HEK293 (cell line): Measurements from ENCODE around the gene HOXD1.

Experiments used
- CTCF ChIP-seq: fragments of 450-650 bp; formaldehyde crosslinking; IDR thresholded peaks from 2 replicates; pipeline ENCODE4 v1.5.1; 2016; ENCODE audit warnings: missing biosample characterization, missing genetic modification characterization
- ZNF529 ChIP-seq: fragments of 450-650 bp; formaldehyde crosslinking; IDR thresholded peaks from 2 replicates; pipeline ENCODE4 v1.5.1; 2017; ENCODE audit warnings: missing genetic modification characterization, missing biosample characterization; ENCODE audit not compliant: insufficient replicate concordance
- ZNF549 ChIP-seq: fragments of 450-650 bp; IDR thresholded peaks from 2 replicates; pipeline ENCODE4 v1.5.1; 2018; ENCODE audit warnings: missing biosample characterization, missing genetic modification characterization, mild to moderate bottlenecking, inconsistent platforms, moderate library complexity
- ZNF561 ChIP-seq: fragments of 450-650 bp; IDR thresholded peaks from 2 replicates; pipeline ENCODE4 v1.5.1; 2018; ENCODE audit warnings: missing biosample characterization, missing genetic modification characterization, borderline replicate concordance
- ZNF664 ChIP-seq: fragments of 450-650 bp; formaldehyde crosslinking; IDR thresholded peaks from 2 replicates; pipeline ENCODE4 v1.5.1; 2016; ENCODE audit warnings: missing biosample characterization, missing genetic modification characterization
- ZNF776 ChIP-seq: fragments of 450-650 bp; formaldehyde crosslinking; IDR thresholded peaks from 2 replicates; pipeline ENCODE4 v1.5.0; 2017; ENCODE audit warnings: missing biosample characterization, missing genetic modification characterization, borderline replicate concordance
- ZSCAN16 ChIP-seq: fragments of 450-650 bp; formaldehyde crosslinking; IDR thresholded peaks from 2 replicates; pipeline ENCODE4 v1.5.1; 2016; ENCODE audit warnings: missing biosample characterization, missing genetic modification characterization
- TF ChIP-seq, protein P1 (sequence below): fragments of 450-650 bp; formaldehyde crosslinking; IDR thresholded peaks from 2 replicates; pipeline ENCODE4 v1.5.1; 2017; ENCODE audit warnings: missing biosample characterization, missing genetic modification characterization

- no peak for TF ChIP-seq CTCF (tag by site-specific recombination)
- no peak for TF ChIP-seq ZNF776 (tag by site-specific recombination)
- no peak for TF ChIP-seq ZNF664
- TF ChIP-seq ZSCAN16, result no peak
- no peak for TF ChIP-seq ZNF529 (tag by site-specific recombination)
- no peak for TF ChIP-seq ZNF549 (tag by site-specific recombination)
- TF ChIP-seq, protein P1, sequence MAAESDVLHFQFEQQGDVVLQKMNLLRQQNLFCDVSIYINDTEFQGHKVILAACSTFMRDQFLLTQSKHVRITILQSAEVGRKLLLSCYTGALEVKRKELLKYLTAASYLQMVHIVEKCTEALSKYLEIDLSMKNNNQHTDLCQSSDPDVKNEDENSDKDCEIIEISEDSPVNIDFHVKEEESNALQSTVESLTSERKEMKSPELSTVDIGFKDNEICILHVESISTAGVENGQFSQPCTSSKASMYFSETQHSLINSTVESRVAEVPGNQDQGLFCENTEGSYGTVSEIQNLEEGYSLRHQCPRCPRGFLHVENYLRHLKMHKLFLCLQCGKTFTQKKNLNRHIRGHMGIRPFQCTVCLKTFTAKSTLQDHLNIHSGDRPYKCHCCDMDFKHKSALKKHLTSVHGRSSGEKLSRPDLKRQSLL (tag by site-specific recombination), result no peak
- no peak for TF ChIP-seq ZNF561 (tag by site-specific recombination)
Measured at GRCh38 chr2:176164201-176164600, 24.3 kb upstream of the HOXD1 start.
